NCI-H2107 (cell line): Measurements from ENCODE around the gene FAM53B.

ENCODE experiments used
- DNase-seq: peaks from one replicate; lab custom pipeline; 2025; lab: John Stamatoyannopoulos, UW

FAM53B gene

GRCh38 chr10:124728071-124728829, 15.9 kb downstream of the FAM53B start:
- DNase-seq: no peak

GRCh38 chr10:124727361-124727960, 16.7 kb downstream of the FAM53B start:
- no peak for DNase-seq

GRCh38 chr10:124725791-124726190, 18.4 kb downstream of the FAM53B start:
- no peak for DNase-seq

- DNase-seq: no peak
These were observed 19.0 kb downstream of the FAM53B start for GRCh38 chr10:124725171-124725631.

- DNase-seq: no peak
These were observed 19.7 kb downstream of the FAM53B start for GRCh38 chr10:124724279-124725027.

GRCh38 chr10:124723826-124724225, 20.4 kb downstream of the FAM53B start:
- no peak for DNase-seq

GRCh38 chr10:124722798-124723783, 21.1 kb downstream of the FAM53B start:
- no peak for DNase-seq

GRCh38 chr10:124721330-124722045, 22.7 kb downstream of the FAM53B start:
- no peak for DNase-seq

- DNase-seq: no peak
These were observed 24.8 kb downstream of the FAM53B start for GRCh38 chr10:124719213-124719851.

- DNase-seq: peak; percentile 14
These were observed 26.1 kb downstream of the FAM53B start for GRCh38 chr10:124717911-124718741.

- DNase-seq: no peak
These were observed 27.0 kb downstream of the FAM53B start for GRCh38 chr10:124717041-124717757.

- no peak for DNase-seq
These were observed 27.8 kb downstream of the FAM53B start for GRCh38 chr10:124716369-124716768.

GRCh38 chr10:124715439-124715838, 28.7 kb downstream of the FAM53B start:
- no peak for DNase-seq

- no peak for DNase-seq
These were observed 30.4 kb downstream of the FAM53B start for GRCh38 chr10:124713679-124714255.

GRCh38 chr10:124712704-124713407, 31.3 kb downstream of the FAM53B start:
- DNase-seq: no peak

GRCh38 chr10:124711145-124711544, 33.0 kb downstream of the FAM53B start:
- DNase-seq: no peak

GRCh38 chr10:124710266-124710881, 33.8 kb downstream of the FAM53B start:
- no peak for DNase-seq
